CD4-positive, CD25-positive, alpha-beta regulatory T cell (primary cell): ENCODE measurements around the gene SLC25A47. TPM values are rescaled to one million over a fixed set of nuclear protein-coding genes. Genes with fewer than 3 reads are reported as not detected.

Experiments
- ATAC-seq, 2 donors: fragments of 150-1000 bp; cut with Tn5 transposase; one replicate each; pipeline ENCODE4 v1.10.0; 2021; ENCODE audit warnings: low read depth in 2 of 2, moderate number of reproducible peaks in 2 of 2, moderate library complexity in 1 of 2
- DNase-seq, 3 donors: peaks; one replicate each; pipeline versions ENCODE4 v3.0.0 to v3.0.0-alpha.2; 2012 to 2022; ENCODE audit warnings: mixed read lengths in 1 of 3
- H3K27ac ChIP-seq: one replicate; pipeline ENCODE4 v1.7.0; 2013; ENCODE audit warnings: mild to moderate bottlenecking, low read length; ENCODE audit not compliant: insufficient read depth, poor library complexity, severe bottlenecking
- H3K27me3 ChIP-seq: one replicate; pipeline ENCODE4 v1.7.0; 2013; ENCODE audit warnings: low read length; ENCODE audit not compliant: control insufficient read depth, insufficient read depth
- H3K36me3 ChIP-seq: one replicate; pipeline ENCODE4 v1.7.0; 2013; ENCODE audit warnings: mild to moderate bottlenecking, low read length, moderate library complexity; ENCODE audit not compliant: control insufficient read depth, insufficient read depth
- H3K4me1 ChIP-seq: 2 replicates; pipeline ENCODE4 v1.7.0; 2013; ENCODE audit warnings: mild to moderate bottlenecking, low read length; ENCODE audit not compliant: insufficient read depth, control insufficient read depth, poor library complexity, severe bottlenecking
- H3K4me3 ChIP-seq: one replicate; pipeline ENCODE4 v1.7.0; 2013; ENCODE audit warnings: low read depth, mild to moderate bottlenecking, low read length, moderate library complexity
- H3K9me3 ChIP-seq, 2 experiments: 1 replicate in 1 of 2; 2 replicates in 1 of 2; pipeline ENCODE4 v1.7.0; 2013; ENCODE audit warnings: low read length in 2 of 2, mild to moderate bottlenecking in 1 of 2, moderate library complexity in 1 of 2; ENCODE audit not compliant: control insufficient read depth in 2 of 2
- H3K27ac Mint-ChIP-seq, 3 donors: one replicate each; pipeline ENCODE4 v1.8.0; 2020 to 2022; ENCODE audit warnings: mild to moderate bottlenecking in 3 of 3, mixed read lengths in 3 of 3, moderate library complexity in 2 of 3
- H3K27me3 Mint-ChIP-seq: one replicate; pipeline ENCODE4 v1.8.0; 2022; ENCODE audit warnings: mild to moderate bottlenecking, mixed read lengths
- H3K36me3 Mint-ChIP-seq: one replicate; pipeline ENCODE4 v1.8.0; 2020; ENCODE audit warnings: mixed read lengths
- H3K4me1 Mint-ChIP-seq, 4 donors: one replicate each; pipeline ENCODE4 v1.8.0; 2020 to 2022; ENCODE audit warnings: mixed read lengths in 4 of 4, mild to moderate bottlenecking in 1 of 4
- H3K4me3 Mint-ChIP-seq, 4 donors: one replicate each; pipeline ENCODE4 v1.8.0; 2020 to 2022; ENCODE audit warnings: mild to moderate bottlenecking in 4 of 4, mixed read lengths in 4 of 4, moderate library complexity in 3 of 4
- H3K9me3 Mint-ChIP-seq, 7 donors: one replicate each; pipeline ENCODE4 v1.8.0; 2020 to 2022; ENCODE audit warnings: mixed read lengths in 7 of 7, mild to moderate bottlenecking in 3 of 7, moderate library complexity in 2 of 7
- polyA plus RNA-seq, 4 donors: library from polyadenylated mRNA; unstranded; fragments of 300-500 nt; fragmentation: Illumina TruSeq; gene quantifications; one replicate each; pipeline ENCODE4 v1.2.3, GENCODE V29; 2021
- total RNA-seq: library from RNA; stranded (reverse); gene quantifications from one replicate; pipeline ENCODE4 v1.2.3, GENCODE V29; 2022

The SLC25A47 gene
- total and polyA plus RNA-seq, 5 donors from 2014 or later, result not detected

DNA sequence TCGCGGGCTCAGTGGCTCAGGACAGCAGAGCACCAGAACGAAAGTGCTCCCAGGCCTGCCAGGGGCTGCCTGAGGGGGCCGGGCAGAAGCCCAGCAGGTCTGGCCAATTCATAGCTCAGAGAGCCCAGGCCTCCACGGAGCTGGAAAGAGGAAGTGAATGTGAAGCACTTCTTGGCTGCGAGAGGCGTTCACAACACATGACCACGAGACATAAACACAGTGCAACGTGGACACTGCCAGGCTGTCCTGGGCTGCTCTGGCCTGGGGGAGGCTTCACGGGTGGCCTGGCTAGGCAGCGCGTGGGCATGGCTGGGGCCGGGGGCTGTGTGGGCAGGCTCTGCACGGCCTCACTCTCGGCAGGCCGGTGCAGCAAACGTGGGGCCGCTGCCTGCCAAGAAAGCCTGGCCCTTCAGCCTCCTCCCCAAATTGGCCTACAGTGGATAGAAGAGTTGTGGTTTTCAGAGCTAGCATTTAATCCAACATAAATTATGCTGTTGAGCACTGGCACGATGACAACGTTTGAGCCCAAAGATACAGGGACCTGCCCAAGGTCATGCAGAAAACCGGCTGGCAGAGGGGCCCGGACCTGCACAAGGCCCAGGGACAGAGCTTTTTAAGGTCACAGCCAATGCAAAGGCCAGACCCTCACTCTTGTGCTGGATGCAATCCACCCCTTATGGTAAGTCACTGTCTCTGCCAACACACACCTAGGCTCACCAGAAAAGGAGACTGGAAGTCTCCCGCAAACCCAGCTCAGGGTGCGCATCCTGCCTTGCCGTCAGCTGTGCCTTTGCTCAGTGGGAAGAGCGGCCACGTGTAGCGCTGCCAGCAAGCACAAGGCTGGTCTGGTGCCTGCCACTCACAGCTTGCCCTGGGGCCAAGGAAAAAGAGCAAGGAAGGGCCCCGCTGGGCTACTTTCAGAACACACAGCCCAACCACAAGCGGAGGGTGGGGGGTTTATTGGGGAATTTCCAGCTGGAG, 25.5 kb upstream of the SLC25A47 start:
- no peak overlapping the region for H3K4me3 Mint-ChIP-seq
- H3K4me3 ChIP-seq, result no peak overlapping the region

DNA sequence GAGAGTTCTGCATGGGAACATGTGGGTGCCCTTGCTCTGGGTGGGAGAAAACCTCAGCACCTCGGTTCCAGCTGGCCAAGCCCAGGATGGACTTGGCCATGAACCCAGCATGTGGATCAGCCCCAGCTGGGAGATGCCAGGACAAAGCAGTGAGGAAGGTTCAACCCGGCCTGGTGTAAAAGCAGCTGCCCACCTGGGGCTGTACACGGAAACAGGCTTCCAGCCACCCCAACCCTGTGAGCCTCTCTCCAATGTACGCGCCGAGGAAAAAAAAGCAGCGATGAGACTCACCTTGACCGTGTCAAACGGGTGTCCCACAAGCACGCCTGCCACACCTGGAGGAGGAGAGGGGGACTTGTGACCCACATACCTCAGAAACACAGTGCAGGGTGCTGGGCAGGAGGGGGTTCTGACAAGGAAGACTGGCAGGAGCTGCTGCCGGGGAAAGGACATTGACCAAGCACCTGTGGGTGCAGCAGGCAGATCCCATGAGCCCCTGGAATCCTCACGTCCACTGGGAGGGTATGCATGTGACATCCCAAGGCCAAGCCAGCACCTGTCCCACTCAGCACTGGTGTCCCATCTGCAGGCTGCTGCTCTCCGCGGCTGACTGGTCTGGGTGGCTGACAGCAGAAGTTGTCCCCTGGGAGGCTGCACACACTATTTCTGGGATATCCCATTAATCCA, 24.4 kb upstream of the SLC25A47 start:
- no peaks in the 10 kb centered on the region for H3K27me3 Mint-ChIP-seq
- Histone ChIP-seq H3K27me3 (no peaks in the 10 kb centered on the region), H3K4me3 (no peak overlapping the region), H3K9me3 (no peaks in the 10 kb centered on the region), H3K36me3 (no peaks in the 10 kb centered on the region), H3K27ac (no peak overlapping the region), H3K4me1 (no peaks in the 10 kb centered on the region)
- ATAC-seq (no peak), DNase-seq (no peak)
- no peaks in the 10 kb centered on the region for H3K36me3 Mint-ChIP-seq
- H3K4me1 Mint-ChIP-seq, result peaks cover 0 to 4% (median 1%) of the 10 kb centered on the region in 4 donors
- peak overlapping the region in 1 of 4 donors; percentile 83 for H3K4me3 Mint-ChIP-seq
- no peaks in the 10 kb centered on the region for H3K9me3 Mint-ChIP-seq
- H3K27ac Mint-ChIP-seq, result no peak overlapping the region

More for the DNA sequence above, 25.5 kb upstream of the SLC25A47 start:
- H3K27ac Mint-ChIP-seq, result no peak overlapping the region
- ATAC-seq (peak in 1 of 2 donors; percentile 54), DNase-seq (no peak)
- Histone ChIP-seq H3K27me3 (no peaks in the 10 kb centered on the region), H3K9me3 (no peaks in the 10 kb centered on the region), H3K36me3 (no peaks in the 10 kb centered on the region), H3K4me1 (no peaks in the 10 kb centered on the region), H3K27ac (no peak overlapping the region)
- H3K4me1 Mint-ChIP-seq, result peaks cover 0 to 4% (median 1%) of the 10 kb centered on the region in 4 donors
- no peaks in the 10 kb centered on the region for H3K36me3 Mint-ChIP-seq
- no peaks in the 10 kb centered on the region for H3K9me3 Mint-ChIP-seq
- H3K27me3 Mint-ChIP-seq, result no peaks in the 10 kb centered on the region

DNA sequence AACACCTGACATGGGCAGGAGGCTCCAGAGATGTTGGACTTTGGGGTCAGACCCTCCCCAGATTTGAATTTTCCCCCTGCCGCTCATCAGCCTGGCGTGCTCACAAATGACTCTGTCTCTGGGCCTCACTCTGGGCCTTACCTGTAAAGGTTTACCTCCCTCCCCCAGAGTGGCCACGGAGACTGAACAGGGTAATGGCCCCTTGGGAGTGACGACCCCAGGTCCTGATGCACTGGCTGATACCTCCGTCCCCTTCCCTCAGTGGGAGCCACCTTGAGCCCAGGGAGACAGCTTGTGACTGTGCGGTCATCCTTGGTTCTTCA, 23.9 kb upstream of the SLC25A47 start:
- Mint-ChIP-seq H3K27ac (no peak overlapping the region), H3K36me3 (no peaks in the 10 kb centered on the region)
- ATAC-seq, result no peak

DNA sequence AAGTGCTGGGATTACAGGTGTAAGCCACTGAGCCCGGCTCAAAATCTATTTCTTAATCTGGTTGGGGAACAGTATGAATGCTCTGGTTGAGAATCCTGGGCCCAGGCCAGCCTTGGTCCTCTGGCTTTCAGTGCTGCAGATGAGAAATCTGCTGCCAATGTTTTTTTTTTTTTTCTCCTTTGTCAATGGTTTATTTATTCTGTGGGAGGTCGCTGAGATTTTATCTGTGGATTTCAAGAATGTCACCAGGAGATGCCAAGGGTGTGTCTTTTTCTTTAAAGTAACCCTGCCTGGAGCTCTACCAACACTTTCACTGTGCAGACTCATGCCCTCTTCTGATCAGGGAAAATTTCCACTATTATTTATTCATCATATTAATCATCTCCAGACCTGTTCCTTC, 20.5 kb upstream of the SLC25A47 start:
- Histone ChIP-seq H3K4me1 (peaks cover 23% of the 10 kb centered on the region), H3K4me3 (no peak overlapping the region), H3K36me3 (no peaks in the 10 kb centered on the region), H3K27me3 (no peaks in the 10 kb centered on the region), H3K9me3 (no peaks in the 10 kb centered on the region), H3K27ac (no peak overlapping the region)
- no peaks in the 10 kb centered on the region for H3K36me3 Mint-ChIP-seq
- ATAC-seq (no peak), DNase-seq (no peak)
- H3K27ac Mint-ChIP-seq, result no peak overlapping the region
- H3K9me3 Mint-ChIP-seq, result no peaks in the 10 kb centered on the region
- H3K4me3 Mint-ChIP-seq, result peak overlapping the region in 1 of 4 donors; percentile 27
- H3K4me1 Mint-ChIP-seq, result peaks cover 0 to 10% (median 7%) of the 10 kb centered on the region in 4 donors
- peaks cover 19% of the 10 kb centered on the region for H3K27me3 Mint-ChIP-seq

More for the DNA sequence above, 23.9 kb upstream of the SLC25A47 start:
- Histone ChIP-seq H3K9me3 (no peaks in the 10 kb centered on the region), H3K36me3 (no peaks in the 10 kb centered on the region), H3K27ac (no peak overlapping the region), H3K27me3 (no peaks in the 10 kb centered on the region), H3K4me3 (no peak overlapping the region), H3K4me1 (no peaks in the 10 kb centered on the region)
- peaks cover 0 to 4% (median 2%) of the 10 kb centered on the region in 4 donors for H3K4me1 Mint-ChIP-seq
- no peak for DNase-seq
- H3K4me3 Mint-ChIP-seq, result no peak overlapping the region
- no peaks in the 10 kb centered on the region for H3K9me3 Mint-ChIP-seq
- no peaks in the 10 kb centered on the region for H3K27me3 Mint-ChIP-seq

DNA sequence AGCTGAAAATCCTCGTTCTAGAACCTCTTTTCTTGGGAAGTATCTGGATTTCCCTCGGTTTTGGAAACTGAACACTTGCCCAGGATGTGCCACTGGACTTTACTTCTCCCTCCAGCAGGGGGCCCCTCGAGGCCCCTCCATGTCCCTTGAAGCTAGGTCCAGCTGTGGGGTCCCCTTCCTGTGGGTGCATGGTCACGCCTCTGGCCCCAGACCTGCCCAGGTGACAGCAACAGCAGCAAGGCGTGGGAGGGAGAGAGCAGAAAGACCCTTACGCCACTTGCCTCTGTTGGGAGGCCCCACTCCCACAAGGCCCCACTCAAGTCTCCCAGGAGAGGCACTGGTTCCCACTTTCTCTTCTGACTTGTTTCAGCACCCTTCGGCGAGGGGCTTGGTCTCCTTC, 20.0 kb upstream of the SLC25A47 start:
- Histone ChIP-seq H3K4me3 (no peak overlapping the region), H3K27me3 (no peaks in the 10 kb centered on the region), H3K27ac (no peak overlapping the region), H3K4me1 (peaks cover 23% of the 10 kb centered on the region), H3K36me3 (no peaks in the 10 kb centered on the region), H3K9me3 (no peaks in the 10 kb centered on the region)
- H3K4me1 Mint-ChIP-seq, result peaks cover 0 to 12% (median 9%) of the 10 kb centered on the region in 4 donors
- H3K27me3 Mint-ChIP-seq, result peaks cover 24% of the 10 kb centered on the region
- DNase-seq, result peak in 1 of 3 donors; percentile 26
- H3K4me3 Mint-ChIP-seq, result no peak overlapping the region
- no peak for ATAC-seq
- H3K36me3 Mint-ChIP-seq, result no peaks in the 10 kb centered on the region
- no peak overlapping the region for H3K27ac Mint-ChIP-seq
- H3K9me3 Mint-ChIP-seq, result no peaks in the 10 kb centered on the region

DNA sequence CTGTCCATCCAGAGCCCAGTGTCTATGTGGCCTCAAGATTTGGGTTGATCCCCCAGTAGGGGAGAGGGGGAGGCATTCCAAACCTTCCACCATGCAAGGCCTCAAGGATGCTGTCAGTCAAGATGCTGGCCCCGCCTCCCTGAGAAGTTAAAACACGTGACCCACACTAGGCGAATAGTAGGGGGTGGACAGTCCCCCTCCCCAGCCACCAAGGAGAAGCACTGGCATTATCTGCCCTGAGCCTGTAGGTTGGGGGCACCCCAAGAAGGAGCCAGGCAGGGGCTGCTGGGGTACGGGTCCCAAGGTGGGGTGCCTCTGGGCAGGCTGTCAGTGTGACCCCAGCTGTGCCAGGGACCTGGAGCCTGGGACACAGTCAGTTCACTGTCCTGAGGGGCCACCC, 19.2 kb upstream of the SLC25A47 start:
- no peaks in the 10 kb centered on the region for H3K36me3 ChIP-seq
- H3K4me3 Mint-ChIP-seq, result peak overlapping the region in 2 of 4 donors; percentile 27 to 43
- no peaks in the 10 kb centered on the region for H3K27me3 ChIP-seq
- no peaks in the 10 kb centered on the region for H3K9me3 ChIP-seq
- ATAC-seq (no peak), DNase-seq (no peak)
- H3K27me3 Mint-ChIP-seq, result peaks cover 32% of the 10 kb centered on the region
- H3K36me3 Mint-ChIP-seq, result no peaks in the 10 kb centered on the region
- H3K27ac ChIP-seq, result no peak overlapping the region
- peaks cover 23% of the 10 kb centered on the region for H3K4me1 ChIP-seq
- no peak overlapping the region for H3K4me3 ChIP-seq
- no peaks in the 10 kb centered on the region for H3K9me3 Mint-ChIP-seq
- no peak overlapping the region for H3K27ac Mint-ChIP-seq
- H3K4me1 Mint-ChIP-seq, result peaks cover 0 to 15% (median 9%) of the 10 kb centered on the region in 4 donors

DNA sequence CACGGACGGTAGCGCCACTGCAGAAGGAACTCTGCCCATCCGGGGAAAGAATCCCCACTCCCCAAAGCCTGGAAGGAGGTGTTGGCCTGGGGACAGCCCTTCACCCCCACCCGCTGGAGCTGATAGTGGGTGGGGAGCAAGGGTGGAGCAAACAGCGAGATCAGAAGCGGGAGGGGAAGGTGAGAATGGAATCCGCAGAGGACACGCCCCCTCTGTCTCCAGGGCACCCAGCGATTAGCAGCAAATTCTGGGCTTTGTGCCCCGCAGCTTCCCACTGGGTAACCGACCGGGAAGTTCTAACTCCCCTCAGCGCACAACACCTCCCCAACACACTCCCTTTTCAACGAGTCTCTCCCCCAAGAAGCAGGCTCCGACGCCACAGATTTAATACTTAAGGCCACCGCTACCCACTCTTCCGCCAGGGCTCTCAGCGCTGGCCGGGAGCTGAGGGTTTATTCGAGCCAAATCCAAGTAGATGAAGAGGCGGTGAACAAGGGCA, 18.3 kb upstream of the SLC25A47 start:
- no peak overlapping the region for H3K27ac Mint-ChIP-seq

More for the DNA sequence above, 18.3 kb upstream of the SLC25A47 start:
- peak overlapping the region; percentile 31 for H3K4me3 ChIP-seq
- H3K27ac ChIP-seq, result no peak overlapping the region
- no peak for ATAC-seq
- H3K4me1 ChIP-seq, result peaks cover 23% of the 10 kb centered on the region
- H3K4me1 Mint-ChIP-seq, result peaks cover 0 to 15% (median 7%) of the 10 kb centered on the region in 4 donors
- peaks cover 33% of the 10 kb centered on the region for H3K27me3 Mint-ChIP-seq
- H3K36me3 Mint-ChIP-seq, result no peaks in the 10 kb centered on the region
- peak in 1 of 3 donors; percentile 34 for DNase-seq
- H3K9me3 Mint-ChIP-seq, result no peaks in the 10 kb centered on the region
- H3K4me3 Mint-ChIP-seq, result peak overlapping the region; percentile 82 to 97 (median 86)
- no peaks in the 10 kb centered on the region for H3K9me3 ChIP-seq
- no peaks in the 10 kb centered on the region for H3K36me3 ChIP-seq
- H3K27me3 ChIP-seq, result no peaks in the 10 kb centered on the region
